HepG2 (cell line): Measurements from ENCODE around the gene CTDSP1. TPM values are rescaled to one million over a fixed set of nuclear protein-coding genes. Genes with fewer than 3 reads are reported as not detected.

Experiments used
- AKAP8 ChIP-seq: sonication (generic); formaldehyde crosslinking; IDR thresholded peaks from 2 replicates; pipeline ENCODE4 v1.5.1; 2020; ENCODE audit warnings: mild to moderate bottlenecking, missing genetic modification reagents
- ELF4 ChIP-seq: sonication (generic); formaldehyde crosslinking; IDR thresholded peaks from 2 replicates; pipeline ENCODE4 v1.5.0; 2020; ENCODE audit warnings: missing genetic modification reagents, mild to moderate bottlenecking, moderate library complexity, borderline replicate concordance
- KDM2A ChIP-seq: sonication (generic); formaldehyde crosslinking; IDR thresholded peaks from 2 replicates; pipeline ENCODE4 v1.4.0; 2020; ENCODE audit warnings: low read depth, missing genetic modification reagents, borderline replicate concordance
- NR2F6 ChIP-seq, 2 experiments: IDR thresholded peaks; 2 replicates each; pipeline ENCODE4 v1.6.1; 2016; ENCODE audit warnings: antibody characterized with exemption in 1 of 2, mild to moderate bottlenecking in 1 of 2
- SAFB2 ChIP-seq: sonication (generic); formaldehyde crosslinking; IDR thresholded peaks from 2 replicates; pipeline ENCODE4 v1.5.1; 2020; ENCODE audit warnings: missing genetic modification reagents, low read depth, mild to moderate bottlenecking, borderline replicate concordance
- SRF ChIP-seq: IDR thresholded peaks from 2 replicates; pipeline ENCODE4 v1.6.1; 2011; ENCODE audit warnings: mild to moderate bottlenecking, low read depth, low read length, moderate library complexity
- ZNF253 ChIP-seq: sonication (generic); formaldehyde crosslinking; IDR thresholded peaks from 2 replicates; pipeline ENCODE4 v1.8.0; 2022; ENCODE audit warnings: mild to moderate bottlenecking, missing genetic modification reagents, borderline replicate concordance
- ZNF446 ChIP-seq: sonication (generic); formaldehyde crosslinking; IDR thresholded peaks from 2 replicates; pipeline ENCODE4 v1.5.0; 2020; ENCODE audit warnings: mild to moderate bottlenecking, missing genetic modification reagents
- ZNF496 ChIP-seq: sonication (generic); formaldehyde crosslinking; IDR thresholded peaks from 2 replicates; pipeline ENCODE4 v1.8.1; 2023; ENCODE audit warnings: mild to moderate bottlenecking, moderate library complexity, missing genetic modification reagents; ENCODE audit not compliant: insufficient replicate concordance
- ZNF672 ChIP-seq: sonication (generic); formaldehyde crosslinking; IDR thresholded peaks from 2 replicates; pipeline ENCODE4 v1.8.1; 2022; ENCODE audit warnings: missing genetic modification reagents
- ZSCAN20 ChIP-seq: sonication (generic); formaldehyde crosslinking; IDR thresholded peaks from 2 replicates; pipeline ENCODE4 v1.4.0; 2020; ENCODE audit warnings: missing genetic modification reagents, mild to moderate bottlenecking, borderline replicate concordance
- polyA plus RNA-seq, 8 experiments: library from polyadenylated mRNA; depleted of rRNA in 3 of 8; stranded (reverse) in 7 of 8; unstranded in 1 of 8; fragments of >200 nt; fragmentation: Illumina TruSeq in 4 of 8; extraction: Trizol in 4 of 8; gene quantifications; 2 replicates each; pipeline versions ENCODE4 v1.2.1 to v1.2.3, GENCODE V29; 2011 to 2016; ENCODE audit warnings: low read depth in 4 of 8, missing spikeins in 1 of 8, mixed read lengths in 1 of 8; ENCODE audit not compliant: insufficient read depth in 1 of 8
- total RNA-seq, 5 experiments: library from RNA; depleted of rRNA; stranded (reverse); fragments of >200 nt; fragmentation: Illumina TruSeq; extraction: Trizol; gene quantifications; 2 replicates each; pipeline ENCODE4 v1.2.3, GENCODE V29; 2016; ENCODE audit warnings: low read depth in 1 of 5
- TF ChIP-seq, protein P1 (sequence below): sonication (generic); formaldehyde crosslinking; IDR thresholded peaks from 2 replicates; pipeline ENCODE4 v1.8.0; 2022; ENCODE audit warnings: mild to moderate bottlenecking, missing genetic modification reagents
- TF ChIP-seq, protein P2 (sequence below): sonication (generic); formaldehyde crosslinking; IDR thresholded peaks from 2 replicates; pipeline ENCODE4 v1.5.0; 2020; ENCODE audit warnings: mild to moderate bottlenecking, missing genetic modification reagents
- TF ChIP-seq, protein P3 (sequence below): sonication (generic); formaldehyde crosslinking; IDR thresholded peaks from 2 replicates; pipeline ENCODE4 v1.4.0; 2020; ENCODE audit warnings: missing genetic modification reagents
- TF ChIP-seq, protein P4 (sequence below): sonication (generic); formaldehyde crosslinking; IDR thresholded peaks from 2 replicates; pipeline ENCODE4 v1.4.0; 2020; ENCODE audit warnings: mild to moderate bottlenecking, missing genetic modification reagents
- TF ChIP-seq, protein P5 (sequence below): sonication (generic); formaldehyde crosslinking; conservative IDR thresholded peaks from 2 replicates; pipeline ENCODE4 v1.8.0; 2022; ENCODE audit warnings: low read depth, missing genetic modification reagents
- TF ChIP-seq, protein P6 (sequence below): fragments of 450-650 bp; IDR thresholded peaks from 2 replicates; pipeline ENCODE4 v1.6.1; 2017

CTDSP1 gene
- total and polyA plus RNA-seq, 2 of the 13 experiments (the other 11 are each of a cell fraction or from before 2014, with no cell fraction given), result 91.0 to 268 TPM

DNA sequence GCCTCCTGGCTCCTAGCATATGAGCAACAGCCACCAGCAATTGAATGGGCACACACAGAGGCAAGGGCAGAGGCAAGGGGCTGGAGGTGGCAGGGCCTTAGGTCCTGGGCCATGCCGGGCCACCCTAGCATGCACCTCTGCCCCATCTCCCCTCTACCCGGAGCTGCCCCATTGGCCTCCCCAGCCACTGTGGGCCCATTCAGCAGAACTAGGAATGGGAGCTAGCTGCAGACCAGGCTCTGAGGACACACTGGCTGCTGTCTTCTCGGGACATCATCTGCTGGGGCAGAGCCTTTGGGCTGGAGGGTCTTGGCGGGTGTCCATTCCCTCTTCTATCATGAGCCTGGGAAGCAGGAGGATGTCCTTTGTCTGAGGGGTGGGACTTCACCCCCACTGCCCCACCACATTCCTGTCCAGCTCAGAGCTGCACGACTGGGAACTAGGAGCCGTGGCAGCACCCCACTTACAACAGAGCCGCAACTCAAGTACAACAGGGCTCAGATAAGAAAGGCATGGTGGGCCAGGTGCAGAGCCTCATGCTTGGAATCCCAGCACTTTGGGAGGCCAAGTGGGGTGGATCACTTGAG is 20.1 kb downstream of the CTDSP1 start (continued):
- TF ChIP-seq, protein P1, sequence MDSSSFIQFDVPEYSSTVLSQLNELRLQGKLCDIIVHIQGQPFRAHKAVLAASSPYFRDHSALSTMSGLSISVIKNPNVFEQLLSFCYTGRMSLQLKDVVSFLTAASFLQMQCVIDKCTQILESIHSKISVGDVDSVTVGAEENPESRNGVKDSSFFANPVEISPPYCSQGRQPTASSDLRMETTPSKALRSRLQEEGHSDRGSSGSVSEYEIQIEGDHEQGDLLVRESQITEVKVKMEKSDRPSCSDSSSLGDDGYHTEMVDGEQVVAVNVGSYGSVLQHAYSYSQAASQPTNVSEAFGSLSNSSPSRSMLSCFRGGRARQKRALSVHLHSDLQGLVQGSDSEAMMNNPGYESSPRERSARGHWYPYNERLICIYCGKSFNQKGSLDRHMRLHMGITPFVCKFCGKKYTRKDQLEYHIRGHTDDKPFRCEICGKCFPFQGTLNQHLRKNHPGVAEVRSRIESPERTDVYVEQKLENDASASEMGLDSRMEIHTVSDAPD (CRISPR knock-in tag), result 0 out of 2 replicates have a peak, but pooled peaks have one; percentile 31
- TF ChIP-seq NR2F6 (IDR thresholded peaks at IDR 0.05) (no peak), NR2F6 (CRISPR knock-in tag; IDR thresholded peaks at IDR 0.05) (no peak), SRF (no peak), ZNF446 (CRISPR knock-in tag) (no peak), AKAP8 (CRISPR knock-in tag) (0 out of 2 replicates have a peak, but pooled peaks have one; percentile 50), ELF4 (CRISPR knock-in tag) (no peak), KDM2A (CRISPR knock-in tag) (0 out of 2 replicates have a peak, but pooled peaks have one; percentile 16), ZNF496 (no peak), ZNF672 (CRISPR knock-in tag) (no peak), ZNF253 (CRISPR knock-in tag) (no peak), ZSCAN20 (CRISPR knock-in tag) (no peak), SAFB2 (peak; percentile 44; the same call in 1 of the 2 replicates)
- TF ChIP-seq, protein P2, sequence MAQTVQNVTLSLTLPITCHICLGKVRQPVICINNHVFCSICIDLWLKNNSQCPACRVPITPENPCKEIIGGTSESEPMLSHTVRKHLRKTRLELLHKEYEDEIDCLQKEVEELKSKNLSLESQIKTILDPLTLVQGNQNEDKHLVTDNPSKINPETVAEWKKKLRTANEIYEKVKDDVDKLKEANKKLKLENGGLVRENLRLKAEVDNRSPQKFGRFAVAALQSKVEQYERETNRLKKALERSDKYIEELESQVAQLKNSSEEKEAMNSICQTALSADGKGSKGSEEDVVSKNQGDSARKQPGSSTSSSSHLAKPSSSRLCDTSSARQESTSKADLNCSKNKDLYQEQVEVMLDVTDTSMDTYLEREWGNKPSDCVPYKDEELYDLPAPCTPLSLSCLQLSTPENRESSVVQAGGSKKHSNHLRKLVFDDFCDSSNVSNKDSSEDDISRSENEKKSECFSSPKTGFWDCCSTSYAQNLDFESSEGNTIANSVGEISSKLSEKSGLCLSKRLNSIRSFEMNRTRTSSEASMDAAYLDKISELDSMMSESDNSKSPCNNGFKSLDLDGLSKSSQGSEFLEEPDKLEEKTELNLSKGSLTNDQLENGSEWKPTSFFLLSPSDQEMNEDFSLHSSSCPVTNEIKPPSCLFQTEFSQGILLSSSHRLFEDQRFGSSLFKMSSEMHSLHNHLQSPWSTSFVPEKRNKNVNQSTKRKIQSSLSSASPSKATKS, result no peak
- TF ChIP-seq, protein P3, sequence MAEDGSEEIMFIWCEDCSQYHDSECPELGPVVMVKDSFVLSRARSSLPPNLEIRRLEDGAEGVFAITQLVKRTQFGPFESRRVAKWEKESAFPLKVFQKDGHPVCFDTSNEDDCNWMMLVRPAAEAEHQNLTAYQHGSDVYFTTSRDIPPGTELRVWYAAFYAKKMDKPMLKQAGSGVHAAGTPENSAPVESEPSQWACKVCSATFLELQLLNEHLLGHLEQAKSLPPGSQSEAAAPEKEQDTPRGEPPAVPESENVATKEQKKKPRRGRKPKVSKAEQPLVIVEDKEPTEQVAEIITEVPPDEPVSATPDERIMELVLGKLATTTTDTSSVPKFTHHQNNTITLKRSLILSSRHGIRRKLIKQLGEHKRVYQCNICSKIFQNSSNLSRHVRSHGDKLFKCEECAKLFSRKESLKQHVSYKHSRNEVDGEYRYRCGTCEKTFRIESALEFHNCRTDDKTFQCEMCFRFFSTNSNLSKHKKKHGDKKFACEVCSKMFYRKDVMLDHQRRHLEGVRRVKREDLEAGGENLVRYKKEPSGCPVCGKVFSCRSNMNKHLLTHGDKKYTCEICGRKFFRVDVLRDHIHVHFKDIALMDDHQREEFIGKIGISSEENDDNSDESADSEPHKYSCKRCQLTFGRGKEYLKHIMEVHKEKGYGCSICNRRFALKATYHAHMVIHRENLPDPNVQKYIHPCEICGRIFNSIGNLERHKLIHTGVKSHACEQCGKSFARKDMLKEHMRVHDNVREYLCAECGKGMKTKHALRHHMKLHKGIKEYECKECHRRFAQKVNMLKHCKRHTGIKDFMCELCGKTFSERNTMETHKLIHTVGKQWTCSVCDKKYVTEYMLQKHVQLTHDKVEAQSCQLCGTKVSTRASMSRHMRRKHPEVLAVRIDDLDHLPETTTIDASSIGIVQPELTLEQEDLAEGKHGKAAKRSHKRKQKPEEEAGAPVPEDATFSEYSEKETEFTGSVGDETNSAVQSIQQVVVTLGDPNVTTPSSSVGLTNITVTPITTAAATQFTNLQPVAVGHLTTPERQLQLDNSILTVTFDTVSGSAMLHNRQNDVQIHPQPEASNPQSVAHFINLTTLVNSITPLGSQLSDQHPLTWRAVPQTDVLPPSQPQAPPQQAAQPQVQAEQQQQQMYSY (CRISPR knock-in tag), result no peak
- TF ChIP-seq, protein P4, sequence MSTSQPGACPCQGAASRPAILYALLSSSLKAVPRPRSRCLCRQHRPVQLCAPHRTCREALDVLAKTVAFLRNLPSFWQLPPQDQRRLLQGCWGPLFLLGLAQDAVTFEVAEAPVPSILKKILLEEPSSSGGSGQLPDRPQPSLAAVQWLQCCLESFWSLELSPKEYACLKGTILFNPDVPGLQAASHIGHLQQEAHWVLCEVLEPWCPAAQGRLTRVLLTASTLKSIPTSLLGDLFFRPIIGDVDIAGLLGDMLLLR, result no peak
- TF ChIP-seq, protein P5, sequence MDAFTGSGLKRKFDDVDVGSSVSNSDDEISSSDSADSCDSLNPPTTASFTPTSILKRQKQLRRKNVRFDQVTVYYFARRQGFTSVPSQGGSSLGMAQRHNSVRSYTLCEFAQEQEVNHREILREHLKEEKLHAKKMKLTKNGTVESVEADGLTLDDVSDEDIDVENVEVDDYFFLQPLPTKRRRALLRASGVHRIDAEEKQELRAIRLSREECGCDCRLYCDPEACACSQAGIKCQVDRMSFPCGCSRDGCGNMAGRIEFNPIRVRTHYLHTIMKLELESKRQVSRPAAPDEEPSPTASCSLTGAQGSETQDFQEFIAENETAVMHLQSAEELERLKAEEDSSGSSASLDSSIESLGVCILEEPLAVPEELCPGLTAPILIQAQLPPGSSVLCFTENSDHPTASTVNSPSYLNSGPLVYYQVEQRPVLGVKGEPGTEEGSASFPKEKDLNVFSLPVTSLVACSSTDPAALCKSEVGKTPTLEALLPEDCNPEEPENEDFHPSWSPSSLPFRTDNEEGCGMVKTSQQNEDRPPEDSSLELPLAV (CRISPR knock-in tag), result no peak
- TF ChIP-seq, protein P6, sequence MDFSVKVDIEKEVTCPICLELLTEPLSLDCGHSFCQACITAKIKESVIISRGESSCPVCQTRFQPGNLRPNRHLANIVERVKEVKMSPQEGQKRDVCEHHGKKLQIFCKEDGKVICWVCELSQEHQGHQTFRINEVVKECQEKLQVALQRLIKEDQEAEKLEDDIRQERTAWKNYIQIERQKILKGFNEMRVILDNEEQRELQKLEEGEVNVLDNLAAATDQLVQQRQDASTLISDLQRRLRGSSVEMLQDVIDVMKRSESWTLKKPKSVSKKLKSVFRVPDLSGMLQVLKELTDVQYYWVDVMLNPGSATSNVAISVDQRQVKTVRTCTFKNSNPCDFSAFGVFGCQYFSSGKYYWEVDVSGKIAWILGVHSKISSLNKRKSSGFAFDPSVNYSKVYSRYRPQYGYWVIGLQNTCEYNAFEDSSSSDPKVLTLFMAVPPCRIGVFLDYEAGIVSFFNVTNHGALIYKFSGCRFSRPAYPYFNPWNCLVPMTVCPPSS, result no peak
